COLO668 (cell line): ENCODE measurements around the gene KPNB1.
"Not testable (repeated sequence)": the region's sequence is repeated elsewhere in the genome, so short reads cannot be mapped to it uniquely, and the experiment has no call there.

Experiments used
- DNase-seq: peaks from one replicate; lab custom pipeline; 2025; ENCODE audit not compliant: unreplicated experiment; lab: John Stamatoyannopoulos, UW

Gene KPNB1

GRCh38 chr17:47676510-47677165 is 26.9 kb downstream of the KPNB1 start:
- DNase-seq = no peak

- no peak for DNase-seq
Observed at GRCh38 chr17:47678196-47678595, 28.5 kb downstream of the KPNB1 start.

- no peak for DNase-seq
Observed at GRCh38 chr17:47682138-47682537, 32.4 kb downstream of the KPNB1 start.

- not testable (repeated sequence) for DNase-seq
Observed at GRCh38 chr17:47682727-47683126, 33.0 kb downstream of the KPNB1 start.

- DNase-seq = no peak
Observed at GRCh38 chr17:47684025-47684424, 34.3 kb downstream of the KPNB1 start.

- DNase-seq = no peak
Observed at GRCh38 chr17:47684535-47685193, 34.9 kb downstream of the KPNB1 start.

GRCh38 chr17:47685556-47686275 is 36.0 kb downstream of the KPNB1 start:
- no peak for DNase-seq

- no peak for DNase-seq
Observed at GRCh38 chr17:47686276-47686635, 36.5 kb downstream of the KPNB1 start.

- no peak for DNase-seq
Observed at GRCh38 chr17:47686664-47687327, 37.1 kb downstream of the KPNB1 start.

- no peak for DNase-seq
Observed at GRCh38 chr17:47687328-47687690, 37.6 kb downstream of the KPNB1 start.

GRCh38 chr17:47687748-47688147 is 38.0 kb downstream of the KPNB1 start:
- DNase-seq = peak; percentile 6

- no peak for DNase-seq
Observed at GRCh38 chr17:47690121-47690520, 40.4 kb downstream of the KPNB1 start.

GRCh38 chr17:47692137-47692894 is 42.6 kb downstream of the KPNB1 start:
- DNase-seq = no peak

GRCh38 chr17:47692895-47693730 is 43.4 kb downstream of the KPNB1 start:
- DNase-seq = no peak

GRCh38 chr17:47693731-47694580 is 44.2 kb downstream of the KPNB1 start, which contains the start of gene TBKBP1:
Gene TBKBP1, plus strand, starts transcription at chr17:47694161. Its CDS starts 1,952 bp downstream, at chr17:47696113.
- DNase-seq = peak; percentile 29

GRCh38 chr17:47694581-47695428 is 45.1 kb downstream of the KPNB1 start:
- DNase-seq = no peak

- DNase-seq = no peak
Observed at GRCh38 chr17:47695429-47696376, 46.0 kb downstream of the KPNB1 start.
